GM21576 (cell line): ENCODE results near the gene DAPL1.
"Not testable (repeated sequence)": the region's sequence is repeated elsewhere in the genome, so short reads cannot be mapped to it uniquely, and the experiment has no call there.

Source experiments
- ATAC-seq: cut with Tn5 transposase; IDR thresholded peaks from one replicate; pipeline ENCODE4 v1.9.1; 2021; ENCODE audit warnings: mild to moderate bottlenecking, moderate library complexity; ENCODE audit not compliant: unreplicated experiment

The DAPL1 gene

DNA sequence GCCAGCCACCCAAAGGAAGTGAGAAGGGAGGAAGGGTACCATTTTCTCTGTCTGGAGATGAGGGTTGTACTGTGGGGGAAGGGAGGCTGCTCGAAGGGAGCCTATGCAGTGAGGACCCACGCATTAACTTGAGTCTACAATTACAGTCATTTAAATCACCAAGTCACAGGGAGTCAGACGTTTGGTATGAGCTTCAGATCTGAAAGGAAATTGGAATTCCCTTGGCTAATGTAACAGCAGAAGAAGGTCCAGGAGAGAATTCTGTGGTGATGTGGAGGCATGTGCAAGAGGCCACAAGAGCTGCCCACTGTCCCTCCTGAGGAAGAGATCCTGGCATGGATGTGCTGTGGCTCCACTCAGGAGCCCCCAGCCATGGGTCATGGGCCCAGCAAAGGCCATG lies 22.5 kb downstream of the DAPL1 start:
- no peak for ATAC-seq

GRCh38 chr2:158818511-158818910 lies 23.4 kb downstream of the DAPL1 start:
- ATAC-seq = no peak

DNA sequence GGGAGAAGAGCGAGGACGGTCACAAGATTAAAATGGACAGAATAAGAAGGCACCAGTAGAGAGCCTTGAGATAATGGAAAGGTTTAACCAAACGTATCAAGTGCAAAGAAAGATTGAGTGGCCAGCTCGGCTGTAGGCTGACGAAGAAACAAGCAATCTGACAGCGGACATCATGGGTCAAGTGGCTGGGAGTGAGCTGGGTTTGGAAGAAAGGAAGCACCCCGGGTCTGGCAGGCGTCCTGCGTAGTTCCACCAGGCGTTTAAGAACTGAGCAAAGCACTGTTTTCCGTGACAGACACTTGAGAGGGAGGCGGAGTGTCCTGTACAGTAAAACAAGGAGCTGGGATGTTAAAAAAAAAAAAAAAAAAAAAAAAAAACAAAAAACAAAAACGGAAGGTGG lies 27.1 kb downstream of the DAPL1 start:
- no peak for ATAC-seq

- ATAC-seq = no peak
Measured at GRCh38 chr2:158823486-158824237, 28.5 kb downstream of the DAPL1 start.

DNA sequence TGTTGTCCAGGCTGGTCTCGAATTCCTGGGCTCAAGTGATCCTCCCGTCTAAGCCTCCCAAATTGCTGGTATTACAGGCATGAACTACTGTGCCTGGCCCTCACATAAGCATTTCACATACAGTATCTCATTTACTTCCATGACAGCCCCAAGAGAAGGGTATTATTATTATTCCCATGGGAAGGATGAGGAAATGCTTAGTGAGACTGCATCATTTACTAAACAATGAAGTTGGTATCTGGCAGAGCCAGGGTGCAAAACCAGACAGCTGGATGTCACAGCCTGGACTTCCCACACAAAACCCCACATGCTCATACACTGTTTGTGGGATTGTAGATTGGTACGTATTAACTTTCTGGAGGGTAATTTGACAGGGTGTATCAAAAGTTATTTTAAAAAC lies 29.9 kb downstream of the DAPL1 start:
- no peak for ATAC-seq

- ATAC-seq = no peak
Measured at GRCh38 chr2:158826965-158827364, 31.8 kb downstream of the DAPL1 start.

DNA sequence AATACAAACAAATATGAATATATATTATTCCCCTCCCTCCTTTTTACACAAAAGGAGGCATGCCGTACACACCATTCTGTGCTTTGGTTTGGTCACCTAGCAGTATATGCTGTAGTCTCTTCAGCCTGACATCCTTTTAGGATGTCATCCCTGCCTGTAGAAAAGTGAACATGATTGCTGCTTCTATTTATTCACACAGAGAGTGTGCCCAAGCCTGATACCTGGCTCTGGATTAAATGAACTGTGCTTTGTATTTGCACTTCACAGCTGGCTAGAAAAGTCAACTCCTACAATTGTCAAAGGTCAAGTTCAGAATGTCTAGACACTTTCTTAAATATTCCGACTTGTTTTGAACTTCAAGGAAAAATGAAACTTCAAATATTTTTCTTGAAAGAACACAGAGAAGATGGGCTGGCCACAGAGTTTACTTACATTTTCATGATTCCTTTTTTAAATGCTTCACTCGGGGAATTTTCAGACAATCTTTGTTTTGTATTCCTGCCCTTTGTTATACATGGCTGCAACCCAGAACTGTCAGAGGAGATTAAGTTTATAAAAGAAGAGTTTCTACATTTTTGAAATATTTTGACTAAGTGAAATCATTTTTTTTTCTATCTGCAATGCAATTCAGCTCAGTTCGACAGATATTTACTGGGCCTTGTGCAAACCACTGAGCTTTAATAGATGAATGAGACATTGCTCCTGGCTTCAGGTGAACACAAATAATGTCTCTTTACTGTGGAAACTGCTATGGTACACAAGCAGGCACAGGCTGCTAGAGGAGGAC lies 33.5 kb downstream of the DAPL1 start:
- no peak for ATAC-seq

DNA sequence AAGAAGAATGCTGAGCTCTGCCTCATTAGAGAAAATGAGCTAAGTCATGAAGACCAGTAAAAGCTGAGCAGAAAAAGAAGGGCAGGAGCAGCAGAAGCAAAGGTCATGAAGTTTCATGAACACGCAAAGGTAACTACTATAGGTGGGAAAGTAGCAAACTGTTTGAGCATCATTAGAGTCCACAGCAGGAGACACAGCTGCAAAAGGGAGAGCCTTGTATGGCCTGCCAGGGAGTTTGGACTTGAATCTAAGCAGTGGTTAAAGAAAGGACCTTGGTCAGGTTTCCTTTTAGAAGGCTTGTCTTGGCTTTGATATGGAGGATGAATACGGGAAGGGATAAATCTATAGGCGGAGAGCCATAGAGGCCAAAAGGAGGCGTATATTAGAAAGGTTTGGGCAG lies 34.0 kb downstream of the DAPL1 start:
- ATAC-seq = no peak

GRCh38 chr2:158830201-158830600 lies 35.1 kb downstream of the DAPL1 start:
- no peak for ATAC-seq

DNA sequence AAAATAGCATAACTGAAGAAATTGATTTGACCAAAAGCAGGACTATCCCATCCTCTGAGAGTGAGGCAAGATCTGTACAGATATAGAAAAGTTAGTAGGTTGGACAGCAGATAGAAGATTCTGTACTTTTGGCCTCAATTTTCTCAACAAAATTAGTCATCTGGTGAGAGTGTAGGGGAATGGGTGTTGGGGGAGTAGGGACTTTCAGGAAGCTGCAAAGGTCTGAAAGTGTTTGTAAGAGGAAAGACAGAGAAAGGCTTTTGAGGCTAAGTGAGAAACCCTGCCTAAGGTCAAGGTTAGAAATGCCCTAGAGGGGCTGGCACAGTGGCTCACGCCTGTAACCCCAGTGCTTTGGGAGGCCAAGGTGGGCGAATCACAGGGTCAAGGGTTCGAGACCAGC lies 40.3 kb downstream of the DAPL1 start:
- ATAC-seq = no peak

DNA sequence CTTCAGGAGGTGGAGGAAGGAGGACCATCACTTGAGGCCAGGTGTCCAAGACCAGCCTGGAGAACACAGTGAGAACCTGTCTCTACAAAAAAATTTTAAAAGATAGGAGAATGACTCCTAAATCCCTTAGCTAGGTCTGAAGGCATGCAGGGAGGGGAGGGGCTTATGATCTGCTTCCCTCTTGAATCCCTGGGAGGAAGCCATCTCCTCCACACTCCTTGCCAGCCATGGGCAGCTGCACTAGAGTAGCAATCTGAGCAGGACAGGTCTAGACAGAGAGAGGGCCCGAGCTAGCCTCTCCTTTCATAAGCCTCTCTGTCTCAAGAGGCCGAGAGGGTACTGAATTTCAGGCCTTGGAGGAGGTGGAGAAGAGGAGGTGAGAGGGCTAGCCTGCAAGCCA lies 42.5 kb downstream of the DAPL1 start:
- ATAC-seq = no peak

DNA sequence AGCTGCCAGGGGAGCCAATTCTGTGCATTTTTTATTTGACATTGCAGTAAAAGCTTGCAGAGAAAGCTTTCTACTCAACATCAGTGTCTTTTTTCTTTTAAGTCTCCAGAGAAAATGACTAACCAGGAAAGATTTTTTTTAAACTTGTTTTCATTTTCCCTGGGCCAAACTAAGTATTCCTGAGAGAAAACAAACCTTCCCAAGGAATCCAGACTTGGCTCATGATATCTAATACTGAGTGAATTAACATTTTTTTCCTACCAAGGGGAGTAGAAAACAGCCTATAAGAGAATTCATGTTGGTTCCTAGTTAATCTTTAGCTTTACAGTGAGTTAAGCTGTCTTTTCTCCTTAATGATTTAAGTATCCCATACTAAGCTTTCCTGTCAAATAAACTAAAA lies 46.7 kb downstream of the DAPL1 start:
- ATAC-seq = no peak

DNA sequence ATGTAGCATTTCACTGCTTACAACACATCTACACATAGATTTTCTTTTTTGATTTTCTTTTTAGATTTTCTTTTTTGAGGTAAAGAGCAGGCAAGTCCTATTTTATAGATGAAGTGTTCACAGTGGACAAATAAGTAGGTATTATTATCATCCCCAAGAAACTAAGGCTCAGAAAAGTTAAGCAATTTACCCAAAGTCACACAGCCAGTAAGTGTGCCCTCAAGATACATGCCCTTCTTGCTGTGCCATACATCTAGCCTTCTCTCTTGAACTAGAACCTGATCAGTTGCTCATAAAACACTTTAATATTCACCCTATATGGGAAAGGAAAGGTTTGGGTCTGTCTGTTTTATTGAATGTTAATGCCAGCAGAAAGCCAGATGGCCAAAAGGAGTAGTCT lies 50.3 kb downstream of the DAPL1 start:
- ATAC-seq = no peak

DNA sequence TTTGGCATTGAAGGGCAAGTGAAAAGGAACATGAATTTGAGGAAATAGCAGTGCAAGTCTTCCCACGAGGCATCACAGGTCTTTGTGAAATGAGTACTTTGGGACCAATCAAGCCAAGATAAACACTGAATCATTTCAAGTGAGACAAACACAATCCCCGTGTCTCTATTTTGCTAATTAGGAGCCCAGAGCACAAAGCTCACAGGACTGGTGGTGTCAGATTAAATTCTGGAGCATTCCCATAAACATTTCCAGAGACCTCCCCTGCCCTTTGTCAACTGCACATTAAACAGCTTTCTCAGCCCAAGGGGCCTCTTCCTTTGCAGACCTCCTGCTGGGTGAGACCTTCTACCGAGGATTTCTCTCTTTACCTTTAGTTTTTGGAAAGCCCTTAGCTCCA lies 50.7 kb downstream of the DAPL1 start:
- no peak for ATAC-seq

DNA sequence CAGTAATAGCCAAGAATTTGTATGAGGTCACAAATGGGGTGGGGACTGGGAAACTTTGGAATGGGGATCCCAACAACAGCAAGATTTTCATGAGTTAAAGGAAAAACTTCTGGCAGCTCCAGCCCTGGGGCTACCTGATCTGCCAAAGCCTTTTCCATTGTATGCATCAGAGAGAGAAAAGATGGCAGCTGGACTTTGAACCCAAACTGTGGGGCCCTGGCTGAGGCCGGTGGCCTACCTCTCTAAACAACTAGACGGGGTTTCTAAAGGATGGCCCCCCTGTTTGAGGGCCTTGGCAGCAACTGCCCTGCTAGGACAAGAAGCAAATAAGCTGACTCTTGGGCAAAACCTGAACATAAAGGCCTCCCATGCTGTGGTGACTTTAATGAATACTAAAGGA lies 52.4 kb downstream of the DAPL1 start:
- ATAC-seq = not testable (repeated sequence)

GRCh38 chr2:158848031-158848970 lies 53.2 kb downstream of the DAPL1 start:
- ATAC-seq = not testable (repeated sequence)

DNA sequence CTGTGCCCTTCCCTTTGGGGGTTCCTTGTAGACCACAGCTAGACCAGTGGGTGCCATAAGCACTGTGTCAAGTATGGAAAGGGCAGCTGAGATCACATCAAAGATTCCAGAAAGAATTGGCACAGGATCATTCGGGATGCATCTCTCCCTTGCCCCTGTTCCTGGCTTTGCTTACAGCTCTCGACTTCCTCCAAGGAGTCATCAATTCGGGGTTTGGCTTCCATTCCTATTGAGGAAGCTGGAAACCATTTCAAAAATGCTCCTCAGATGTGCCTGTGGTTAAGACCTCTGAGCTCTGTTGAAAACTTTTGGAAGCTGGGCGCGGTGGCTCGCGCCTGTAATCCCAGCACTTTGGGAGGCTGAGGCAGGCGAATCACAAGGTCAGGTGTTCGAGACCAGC lies 65.1 kb downstream of the DAPL1 start:
- not testable (repeated sequence) for ATAC-seq

DNA sequence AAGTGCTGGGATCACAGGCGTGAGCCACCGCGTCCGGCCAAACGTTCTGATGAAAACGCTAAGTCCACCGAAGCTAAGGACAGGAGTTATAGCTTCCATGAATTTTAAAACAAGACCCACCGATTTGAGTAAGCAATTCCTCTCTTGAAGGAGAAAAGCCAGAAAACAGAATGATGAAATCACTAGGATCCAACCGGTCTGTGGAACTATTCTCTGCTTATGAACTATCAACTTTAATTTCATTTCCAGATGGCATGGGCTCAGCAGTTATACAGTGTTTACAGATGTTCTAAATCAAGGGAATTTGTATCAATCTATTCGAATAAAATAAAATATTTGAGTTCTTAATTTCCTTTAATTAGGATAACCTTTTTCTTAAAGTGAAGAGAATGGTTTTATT lies 66.5 kb downstream of the DAPL1 start:
- ATAC-seq = not testable (repeated sequence)

DNA sequence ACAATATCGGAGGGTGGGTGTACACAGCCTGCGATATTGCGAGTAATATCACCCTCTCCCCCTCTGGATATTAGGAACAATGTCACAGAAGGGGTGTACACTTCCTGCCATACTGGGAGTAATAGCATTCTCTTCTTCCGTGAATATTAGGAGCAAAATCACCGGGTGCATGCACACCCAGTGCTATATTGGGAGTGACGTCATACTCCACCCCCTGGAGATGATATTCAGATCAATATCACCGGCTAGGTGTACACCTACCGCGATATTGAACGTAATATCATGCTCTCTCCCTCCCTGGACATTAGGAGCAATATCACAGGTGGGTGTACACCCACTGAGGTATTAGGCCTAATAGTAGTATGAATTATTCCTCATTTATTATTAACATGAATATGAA lies 70.4 kb downstream of the DAPL1 start:
- ATAC-seq = not testable (repeated sequence)
